Measurements from ENCODE around the gene ANK2. TPM values are rescaled to one million over a fixed set of nuclear protein-coding genes. Genes with fewer than 3 reads are reported as not detected.

ANK2 gene
- total and polyA plus RNA-seq, 2 experiments from 2014 or later = 7.7 to 40.4 TPM

DNA sequence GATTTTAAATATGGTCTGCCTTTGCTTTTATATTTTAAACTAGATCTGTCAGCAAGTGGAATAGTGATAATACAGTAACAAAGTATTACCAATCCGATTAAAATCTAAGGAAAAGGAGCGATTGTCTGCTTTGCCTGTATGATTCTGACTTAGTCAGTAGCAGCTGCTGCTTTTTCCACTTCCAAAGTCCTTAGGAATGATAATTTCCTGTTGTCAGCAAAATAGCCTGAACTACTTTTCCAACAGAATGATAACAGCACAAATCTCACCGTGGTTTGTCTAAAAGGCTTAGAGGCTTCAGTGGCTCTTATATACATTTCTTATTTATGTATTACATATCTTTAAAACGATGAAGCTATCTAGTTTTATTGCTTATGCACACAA, 290.0 kb downstream of the ANK2 start (continued):
- TF ChIP-seq, protein P1, sequence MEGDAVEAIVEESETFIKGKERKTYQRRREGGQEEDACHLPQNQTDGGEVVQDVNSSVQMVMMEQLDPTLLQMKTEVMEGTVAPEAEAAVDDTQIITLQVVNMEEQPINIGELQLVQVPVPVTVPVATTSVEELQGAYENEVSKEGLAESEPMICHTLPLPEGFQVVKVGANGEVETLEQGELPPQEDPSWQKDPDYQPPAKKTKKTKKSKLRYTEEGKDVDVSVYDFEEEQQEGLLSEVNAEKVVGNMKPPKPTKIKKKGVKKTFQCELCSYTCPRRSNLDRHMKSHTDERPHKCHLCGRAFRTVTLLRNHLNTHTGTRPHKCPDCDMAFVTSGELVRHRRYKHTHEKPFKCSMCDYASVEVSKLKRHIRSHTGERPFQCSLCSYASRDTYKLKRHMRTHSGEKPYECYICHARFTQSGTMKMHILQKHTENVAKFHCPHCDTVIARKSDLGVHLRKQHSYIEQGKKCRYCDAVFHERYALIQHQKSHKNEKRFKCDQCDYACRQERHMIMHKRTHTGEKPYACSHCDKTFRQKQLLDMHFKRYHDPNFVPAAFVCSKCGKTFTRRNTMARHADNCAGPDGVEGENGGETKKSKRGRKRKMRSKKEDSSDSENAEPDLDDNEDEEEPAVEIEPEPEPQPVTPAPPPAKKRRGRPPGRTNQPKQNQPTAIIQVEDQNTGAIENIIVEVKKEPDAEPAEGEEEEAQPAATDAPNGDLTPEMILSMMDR (conservative IDR thresholded peaks at IDR 0.05; ENCODE audit: low read depth in 2 of 2) = no peak
- TF ChIP-seq CREB1 (CRISPR knock-in tag; IDR thresholded peaks at IDR 0.05; ENCODE audit: low read depth) (no peak), EZH2 (IDR thresholded peaks at IDR 0.05; ENCODE audit: low read depth, unreplicated experiment) (no peak)

DNA sequence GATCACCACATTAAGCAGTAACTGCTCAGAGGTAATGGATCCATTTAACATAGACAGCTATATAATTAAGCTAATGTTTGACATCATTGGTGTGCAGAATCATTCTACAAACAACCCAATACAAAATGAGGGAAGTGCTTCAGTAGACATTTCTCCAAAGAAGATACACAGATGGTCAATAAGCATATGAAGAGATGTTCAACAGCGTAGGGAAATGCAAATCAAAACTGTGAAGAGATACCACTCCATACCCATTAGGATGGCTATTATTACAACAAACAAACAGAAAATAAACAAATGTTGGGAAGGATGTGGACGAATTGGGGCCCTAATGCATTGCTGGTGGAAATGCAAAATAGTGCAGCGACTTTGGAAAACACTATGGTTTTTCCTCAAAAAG, 294.6 kb downstream of the ANK2 start:
- DNase-seq (ENCODE audit: low spot score) (no peak), ATAC-seq (no peak)
- no peaks in the 10 kb centered on the region for H3K9me3 Mint-ChIP-seq
- H2AFZ ChIP-seq = no peak overlapping the region
- H3K27ac Mint-ChIP-seq = no peak overlapping the region
- peaks cover 7% of the 10 kb centered on the region; the same call in 1 of the 2 replicates for H3K36me3 ChIP-seq (ENCODE audit: insufficient read depth)
- H3K4me3 Mint-ChIP-seq = no peak overlapping the region
- no peaks in the 10 kb centered on the region for H4K20me1 ChIP-seq (replicated peaks; ENCODE audit: insufficient read depth)
- H3K4me1 ChIP-seq (ENCODE audit: insufficient read depth) = no peaks in the 10 kb centered on the region
- no peaks in the 10 kb centered on the region for H3K4me1 Mint-ChIP-seq
- H3K4me2 ChIP-seq = no peak overlapping the region
- no peaks in the 10 kb centered on the region for H3K27me3 Mint-ChIP-seq (ENCODE audit: insufficient read depth, low read depth, poor library complexity)
- no peaks in the 10 kb centered on the region for H3K27me3 ChIP-seq (ENCODE audit: insufficient read depth)
- H3F3A ChIP-seq (replicated peaks; ENCODE audit: low read depth) = no peaks in the 10 kb centered on the region
- H3K27ac ChIP-seq (ENCODE audit: low read depth) = no peak overlapping the region
- no peaks in the 10 kb centered on the region for H3K79me2 ChIP-seq (replicated peaks; ENCODE audit: insufficient read depth)
- no peak overlapping the region for H3K4me3 ChIP-seq
- TF ChIP-seq ZNF114 (CRISPR knock-in tag; IDR thresholded peaks at IDR 0.05) (no peak), NANOG (IDR thresholded peaks at IDR 0.05; ENCODE audit: borderline replicate concordance) (no peak), EZH2phosphoT487 (IDR thresholded peaks at IDR 0.05; ENCODE audit: unreplicated experiment) (no peak)
- TF ChIP-seq, protein P1 (conservative IDR thresholded peaks at IDR 0.05; ENCODE audit: low read depth in 2 of 2) = no peak
- H3K36me3 Mint-ChIP-seq (ENCODE audit: low read depth) = peaks cover 16% of the 10 kb centered on the region; the same call in 2 of the 3 replicates
- H3K9me2 ChIP-seq (ENCODE audit: insufficient read depth) = no peaks in the 10 kb centered on the region

DNA sequence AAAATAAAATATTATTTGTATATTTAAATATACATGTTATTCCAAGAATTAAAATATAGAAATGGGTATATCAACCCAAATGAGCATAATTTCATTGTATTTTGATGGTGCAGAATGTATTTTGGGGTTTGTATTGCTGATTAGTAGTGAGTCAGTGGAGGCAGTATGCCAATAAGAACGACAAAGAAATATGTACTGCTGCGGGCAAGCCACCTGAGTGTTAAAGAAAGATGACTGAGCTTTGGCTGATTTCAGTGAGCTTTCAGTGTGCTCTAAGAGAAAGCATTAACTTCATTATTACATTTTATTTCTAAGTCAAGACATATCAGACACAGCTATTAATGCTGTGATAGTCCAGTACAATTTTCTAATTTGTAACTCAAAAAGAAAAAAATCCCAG, 297.8 kb downstream of the ANK2 start:
- H3K27me3 ChIP-seq (ENCODE audit: insufficient read depth) = no peaks in the 10 kb centered on the region
- H3K4me2 ChIP-seq = no peak overlapping the region
- H4K20me1 ChIP-seq (replicated peaks; ENCODE audit: insufficient read depth) = no peaks in the 10 kb centered on the region
- Mint-ChIP-seq H3K9me3 (no peaks in the 10 kb centered on the region), H3K27me3 (ENCODE audit: insufficient read depth, low read depth, poor library complexity) (no peaks in the 10 kb centered on the region), H3K4me3 (no peak overlapping the region), H3K27ac (no peak overlapping the region), H3K4me1 (no peaks in the 10 kb centered on the region), H3K36me3 (ENCODE audit: low read depth) (peaks cover 13% of the 10 kb centered on the region; the same call in 2 of the 3 replicates)
- no peaks in the 10 kb centered on the region for H3F3A ChIP-seq (replicated peaks; ENCODE audit: low read depth)
- H3K36me3 ChIP-seq (ENCODE audit: insufficient read depth) = no peaks in the 10 kb centered on the region; the same call in 1 of the 2 replicates
- ATAC-seq (no peak), DNase-seq (ENCODE audit: low spot score) (no peak)
- no peaks in the 10 kb centered on the region for H3K4me1 ChIP-seq (ENCODE audit: insufficient read depth)
- no peak overlapping the region for H3K27ac ChIP-seq (ENCODE audit: low read depth)
- H3K9me2 ChIP-seq (ENCODE audit: insufficient read depth) = no peaks in the 10 kb centered on the region
- H2AFZ ChIP-seq = no peak overlapping the region
- H3K4me3 ChIP-seq = no peak overlapping the region
- H3K79me2 ChIP-seq (replicated peaks; ENCODE audit: insufficient read depth) = no peaks in the 10 kb centered on the region
- TF ChIP-seq, protein P1 (conservative IDR thresholded peaks at IDR 0.05; ENCODE audit: low read depth in 2 of 2) = no peak
- no peak for TF ChIP-seq JUNB (IDR thresholded peaks at IDR 0.05; ENCODE audit: unreplicated experiment)
- TF ChIP-seq STAT1 (IDR thresholded peaks at IDR 0.05; ENCODE audit: unreplicated experiment) = no peak
- TF ChIP-seq EZH2phosphoT487 (IDR thresholded peaks at IDR 0.05; ENCODE audit: unreplicated experiment) = no peak
- TF ChIP-seq POLR2AphosphoS5 (IDR thresholded peaks at IDR 0.05; ENCODE audit: low read depth) = no peak
- no peak for TF ChIP-seq ZNF331 (CRISPR knock-in tag; IDR thresholded peaks at IDR 0.05; ENCODE audit: low read depth)
- no peak for TF ChIP-seq EZH2 (IDR thresholded peaks at IDR 0.05; ENCODE audit: low read depth, unreplicated experiment)
